Ishikawa (cell line): Measurements from ENCODE around the gene PTRH1.

Experiments
- CEBPB ChIP-seq: IDR thresholded peaks from 2 replicates; pipeline ENCODE4 v1.6.1; 2012
- CREB1 ChIP-seq: IDR thresholded peaks from 2 replicates; pipeline ENCODE4 v1.6.1; 2012; ENCODE audit warnings: low read depth
- EGR1 ChIP-seq: IDR thresholded peaks from 2 replicates; pipeline ENCODE4 v1.6.1; 2012
- EP300 ChIP-seq: IDR thresholded peaks from 2 replicates; pipeline ENCODE4 v1.6.1; 2012; ENCODE audit warnings: borderline replicate concordance
- FOXM1 ChIP-seq: IDR thresholded peaks from 2 replicates; pipeline ENCODE4 v1.6.1; 2012; ENCODE audit warnings: low read depth, borderline replicate concordance
- MAX ChIP-seq: IDR thresholded peaks from 2 replicates; pipeline ENCODE4 v1.6.1; 2012
- NFIC ChIP-seq: IDR thresholded peaks from 2 replicates; pipeline ENCODE4 v1.6.1; 2012
- RAD21 ChIP-seq: IDR thresholded peaks from 2 replicates; pipeline ENCODE4 v1.6.1; 2012; ENCODE audit warnings: low read depth
- REST ChIP-seq: IDR thresholded peaks from 2 replicates; pipeline ENCODE4 v1.6.1; 2012; ENCODE audit warnings: low read depth, mild to moderate bottlenecking
- TAF1 ChIP-seq: IDR thresholded peaks from 2 replicates; pipeline ENCODE4 v1.6.1; 2012; ENCODE audit warnings: low read depth, mild to moderate bottlenecking
- TCF12 ChIP-seq: IDR thresholded peaks from 2 replicates; pipeline ENCODE4 v1.6.1; 2012; ENCODE audit warnings: low read depth
- TEAD4 ChIP-seq: IDR thresholded peaks from 2 replicates; pipeline ENCODE4 v1.6.1; 2012
- USF1 ChIP-seq: IDR thresholded peaks from 2 replicates; pipeline ENCODE4 v1.6.1; 2012
- YY1 ChIP-seq: IDR thresholded peaks from 2 replicates; pipeline ENCODE4 v1.6.1; 2012; ENCODE audit warnings: low read depth
- ZBTB7A ChIP-seq: IDR thresholded peaks from 2 replicates; pipeline ENCODE4 v1.6.1; 2012; ENCODE audit warnings: low read depth

Gene PTRH1

GRCh38 chr9:127667127-127667844 is 48.2 kb downstream of the PTRH1 start:
- no peak for TF ChIP-seq YY1

GRCh38 chr9:127664678-127665507 is 50.6 kb downstream of the PTRH1 start:
- TF ChIP-seq TAF1 = no peak
- TF ChIP-seq YY1 = no peak
- TF ChIP-seq FOXM1 = no peak
- no peak for TF ChIP-seq CREB1
- TF ChIP-seq TEAD4 = no peak
- TF ChIP-seq ZBTB7A = no peak
- no peak for TF ChIP-seq EP300
- no peak for TF ChIP-seq EGR1
- no peak for TF ChIP-seq USF1
- no peak for TF ChIP-seq MAX
- TF ChIP-seq RAD21 = no peak
- no peak for TF ChIP-seq NFIC
- TF ChIP-seq CEBPB = no peak
- no peak for TF ChIP-seq TCF12
- no peak for TF ChIP-seq REST

- no peak for TF ChIP-seq CEBPB
These were observed 51.2 kb downstream of the PTRH1 start for GRCh38 chr9:127664324-127664677.
